GM18507 (cell line): ENCODE results near the gene AANAT.

Source experiments
- DNase-seq: peaks from one replicate; pipeline ENCODE4 v3.0.0; 2011; ENCODE audit warnings: low read depth; ENCODE audit not compliant: insufficient read length; ENCODE audit errors: extremely low spot score
- FAIRE-seq: peaks from 2 replicates; lab custom pipeline; 2011; peaks lifted over from hg19 to GRCh38; lab: Jason Lieb, UNC

The AANAT gene

DNA sequence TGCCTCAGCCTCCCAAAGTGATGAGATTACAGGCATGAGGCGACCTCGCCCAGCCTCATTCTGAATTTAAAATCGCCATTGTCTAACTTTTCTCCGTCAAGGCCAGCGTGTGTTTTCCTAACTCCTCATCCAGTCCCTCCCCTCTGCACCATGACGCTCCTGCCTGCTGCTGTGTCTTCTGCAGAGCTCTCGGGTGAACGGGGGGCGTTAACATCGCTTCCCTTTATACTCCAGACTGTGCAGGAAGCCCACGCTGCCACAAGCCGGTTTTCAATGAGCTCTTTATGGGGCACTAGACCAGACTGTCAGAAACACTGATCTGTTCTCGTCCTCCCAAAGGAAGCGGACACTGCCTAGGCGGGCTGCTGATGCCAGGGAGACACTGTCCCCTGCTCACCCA, 13.2 kb downstream of the AANAT start:
- no peak for FAIRE-seq
- no peak for DNase-seq

DNA sequence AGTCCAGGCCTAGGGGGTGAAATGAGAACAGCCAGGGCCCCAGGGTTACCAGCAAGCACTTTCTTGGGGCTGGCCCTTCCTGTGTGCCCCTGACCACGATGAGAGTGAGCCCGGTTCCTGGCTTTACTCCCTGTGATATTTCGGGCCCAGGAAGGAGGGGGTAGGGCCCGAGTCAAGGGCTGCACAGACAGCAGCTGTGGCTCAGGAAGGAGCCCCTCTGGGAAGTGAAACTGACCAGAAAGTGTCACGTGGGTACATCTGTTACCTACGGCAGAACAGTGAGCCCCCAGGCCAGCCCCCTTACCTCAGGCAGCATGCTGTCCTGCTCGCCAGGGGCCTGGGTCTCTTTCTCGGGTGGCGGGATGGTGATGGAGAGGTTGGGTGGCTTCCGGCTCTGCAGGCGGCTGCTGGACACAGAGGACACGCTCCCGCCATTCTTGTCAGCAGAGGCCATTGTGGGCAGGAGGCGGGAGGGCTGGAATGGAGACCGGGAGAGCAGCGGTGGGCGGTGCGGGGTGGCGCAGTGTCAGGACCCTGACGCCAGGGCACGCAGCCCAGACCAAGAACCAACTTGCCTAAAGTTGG, 13.8 kb downstream of the AANAT start:
- FAIRE-seq, result no peak
- peak; percentile 68 for DNase-seq

DNA sequence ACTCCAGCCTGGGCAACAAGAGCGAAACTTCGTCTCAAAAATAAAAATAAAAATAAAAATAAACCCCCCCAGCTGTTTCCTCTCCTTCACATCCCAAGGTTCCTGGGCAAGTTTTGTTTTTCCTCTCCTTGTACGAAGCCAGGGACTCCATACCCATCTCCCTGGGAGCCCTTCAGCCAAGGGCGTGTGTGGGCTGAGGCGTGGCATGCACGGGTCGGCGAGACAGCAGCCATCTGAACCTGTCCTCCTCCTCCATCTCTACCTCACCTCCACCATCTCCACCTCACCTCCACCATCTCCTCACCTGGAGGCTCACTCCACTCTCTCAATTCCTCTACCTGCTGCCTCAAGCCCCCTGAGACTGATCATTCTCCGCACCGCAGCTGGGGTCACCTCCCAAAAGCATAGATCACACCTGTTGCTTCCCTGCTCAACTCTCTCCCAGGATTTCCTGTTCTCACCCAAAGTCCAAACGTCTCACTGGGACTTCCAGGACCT, 16.9 kb downstream of the AANAT start:
- no peak for FAIRE-seq
- DNase-seq, result no peak

DNA sequence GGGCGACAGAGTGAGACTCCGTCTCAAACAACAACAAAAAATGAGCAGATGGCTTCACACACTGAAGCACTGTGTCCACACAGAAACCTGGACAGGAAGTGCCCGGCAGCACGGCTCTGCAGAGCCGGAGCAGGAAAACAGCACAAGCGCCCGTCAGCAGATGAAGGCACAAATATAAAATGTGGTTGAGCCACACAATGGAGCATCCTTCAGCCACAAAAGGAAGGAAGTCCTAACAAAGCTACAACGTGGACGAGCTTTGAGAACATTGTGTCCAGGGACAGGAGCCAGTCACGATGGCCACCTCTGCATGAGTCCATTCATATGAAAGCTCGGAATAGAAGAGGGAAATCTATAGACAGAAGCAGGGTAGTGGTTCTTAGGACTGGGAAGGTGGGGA, 18.2 kb downstream of the AANAT start:
- no peak for DNase-seq
- no peak for FAIRE-seq

DNA sequence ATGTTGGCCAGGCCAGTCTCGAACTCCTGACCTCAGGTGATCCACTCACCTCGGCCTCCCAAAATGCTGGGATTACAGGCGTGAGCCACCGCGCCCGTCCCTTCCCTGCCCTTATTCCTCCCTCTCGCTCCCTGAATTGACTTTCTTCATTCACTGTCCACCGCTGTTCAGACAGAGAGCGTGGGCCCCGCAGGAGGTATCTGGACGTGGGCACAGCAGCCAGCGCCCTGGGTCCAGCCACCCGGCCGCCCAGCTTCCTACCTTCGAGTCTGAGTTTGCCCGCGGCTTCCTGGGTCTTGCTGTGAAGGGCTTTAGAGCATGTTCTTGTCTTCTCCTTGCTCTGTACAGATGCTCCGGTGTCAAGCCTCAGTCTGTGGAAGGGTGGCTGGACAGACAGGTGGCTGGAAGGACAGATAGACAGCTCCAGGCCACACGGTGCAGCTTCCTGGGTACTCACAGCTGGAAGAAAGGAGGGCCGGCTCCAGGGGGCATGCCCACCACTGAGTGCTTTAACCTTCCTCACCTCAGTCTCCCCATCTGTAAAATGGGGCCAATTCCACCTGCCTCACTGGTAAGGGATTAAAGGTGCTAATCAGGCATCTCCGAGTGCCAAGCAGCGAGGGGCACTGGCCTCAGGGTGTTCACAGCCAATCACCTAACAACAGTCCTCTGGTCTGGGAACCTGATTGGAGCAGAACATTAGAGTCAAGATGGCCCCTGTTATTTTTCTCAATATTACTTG, 20.2 kb downstream of the AANAT start:
- DNase-seq, result no peak
- no peak for FAIRE-seq

DNA sequence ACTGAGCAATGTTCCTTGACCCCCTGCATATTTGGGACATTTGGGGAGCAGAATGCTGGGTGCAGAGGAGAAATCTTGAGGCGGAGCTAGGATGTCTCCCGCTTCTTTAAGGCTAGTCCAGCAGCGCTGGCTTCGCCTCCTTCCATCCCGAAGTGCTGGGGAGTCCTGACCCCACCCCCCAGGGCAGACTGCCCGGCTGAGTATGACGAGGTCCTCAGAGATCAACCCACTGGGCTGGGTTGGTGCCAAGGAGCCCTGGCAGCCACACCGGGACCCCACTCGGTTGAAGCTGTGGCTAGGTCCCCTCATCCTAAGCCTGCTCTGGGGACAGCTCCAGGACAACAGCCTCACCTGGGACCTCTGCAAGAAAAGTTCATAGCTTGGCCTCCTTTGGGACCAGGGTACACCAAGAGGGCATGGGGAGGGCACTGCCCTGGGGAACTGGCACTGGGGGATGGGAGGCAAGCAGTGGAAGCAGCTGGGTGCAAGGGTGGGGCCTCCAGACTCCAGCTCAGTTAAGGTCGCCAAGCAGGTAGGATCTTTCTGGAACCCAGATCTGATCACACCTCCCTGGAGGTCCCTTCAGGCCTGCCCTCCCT, 22.8 kb downstream of the AANAT start:
- DNase-seq (no peak), FAIRE-seq (no peak)

DNA sequence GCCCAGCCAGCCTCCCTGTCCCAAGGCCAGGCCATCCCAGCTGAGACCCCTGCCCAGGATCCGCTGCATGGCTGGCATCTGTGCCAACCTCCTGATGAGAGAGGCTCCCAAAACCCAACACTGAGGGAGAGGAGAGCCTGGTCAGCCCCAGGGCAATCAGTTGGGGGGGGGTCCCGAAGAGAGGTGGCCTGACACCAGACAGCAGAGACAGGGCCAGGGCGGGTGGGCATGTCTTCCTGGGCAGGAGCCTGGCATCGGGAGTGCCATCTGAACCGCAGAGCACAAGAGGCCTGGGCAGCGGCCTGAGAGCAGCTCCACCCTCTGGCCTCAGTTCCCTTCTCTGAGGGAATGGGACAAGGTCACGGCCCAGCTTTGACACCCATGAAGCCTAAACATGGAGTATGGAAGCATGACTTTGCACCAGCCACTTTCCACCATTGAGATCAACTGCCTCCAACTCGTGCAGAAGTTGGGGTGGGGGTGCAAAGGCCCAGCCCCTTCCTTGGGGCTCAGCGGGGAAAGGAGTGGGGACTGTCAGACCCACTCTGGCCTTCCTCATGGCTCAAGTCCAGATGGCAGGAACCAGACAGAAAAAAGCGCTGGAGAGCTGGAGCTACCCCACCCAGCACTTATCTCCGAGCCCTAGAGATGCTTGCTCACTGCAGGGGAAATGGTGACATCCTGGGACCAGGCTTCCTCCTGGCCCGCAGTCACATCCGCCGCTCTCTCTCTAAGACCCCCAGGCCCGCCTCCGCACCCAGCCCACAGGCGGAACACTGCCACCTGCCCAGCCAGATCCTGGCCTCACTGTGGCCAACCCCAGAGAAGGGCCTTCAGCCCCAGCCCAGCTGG, 24.1 kb downstream of the AANAT start:
- DNase-seq (no peak), FAIRE-seq (peak; percentile 57)

DNA sequence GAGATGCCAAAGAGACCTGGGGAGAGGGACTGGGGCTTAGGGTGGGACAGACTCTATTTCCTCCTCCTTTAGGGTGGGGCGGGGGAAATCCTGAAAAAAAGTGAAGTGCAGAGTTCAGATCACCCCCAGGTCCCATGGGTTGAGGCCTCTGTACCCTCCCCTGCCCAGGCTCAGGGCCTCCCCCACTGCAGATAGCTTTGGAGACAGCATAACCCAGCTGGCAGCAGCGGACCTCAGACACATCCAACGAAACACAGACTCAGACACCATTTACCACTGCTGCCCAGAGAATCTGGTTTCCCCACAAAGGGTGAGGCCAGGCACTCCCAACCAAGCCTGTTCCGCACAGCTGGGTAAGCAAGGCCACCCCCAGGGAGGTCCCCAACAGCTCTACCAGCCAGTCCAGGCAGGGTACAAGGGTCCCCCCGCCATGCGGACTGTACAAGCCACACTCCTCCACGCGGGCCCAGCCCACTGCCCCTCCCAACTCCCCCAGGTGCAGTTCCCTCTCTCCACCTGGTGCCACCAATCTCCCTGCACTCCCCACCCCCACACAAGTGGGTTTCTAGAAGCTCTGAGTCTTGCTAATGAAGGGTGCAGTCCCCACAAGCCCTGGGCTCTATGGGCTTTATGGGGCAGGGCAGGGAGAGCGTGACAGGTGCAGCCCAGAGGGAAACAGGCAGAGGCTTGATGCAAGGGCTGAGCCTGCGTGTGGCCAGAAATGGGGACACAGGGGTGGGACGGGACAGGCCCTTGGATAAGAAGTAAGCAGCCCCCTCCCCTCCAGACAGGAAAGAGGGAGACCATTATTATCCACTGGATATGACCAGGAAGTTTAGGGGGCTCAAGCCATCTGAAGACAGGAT, 25.0 kb downstream of the AANAT start:
- DNase-seq (no peak), FAIRE-seq (no peak)

DNA sequence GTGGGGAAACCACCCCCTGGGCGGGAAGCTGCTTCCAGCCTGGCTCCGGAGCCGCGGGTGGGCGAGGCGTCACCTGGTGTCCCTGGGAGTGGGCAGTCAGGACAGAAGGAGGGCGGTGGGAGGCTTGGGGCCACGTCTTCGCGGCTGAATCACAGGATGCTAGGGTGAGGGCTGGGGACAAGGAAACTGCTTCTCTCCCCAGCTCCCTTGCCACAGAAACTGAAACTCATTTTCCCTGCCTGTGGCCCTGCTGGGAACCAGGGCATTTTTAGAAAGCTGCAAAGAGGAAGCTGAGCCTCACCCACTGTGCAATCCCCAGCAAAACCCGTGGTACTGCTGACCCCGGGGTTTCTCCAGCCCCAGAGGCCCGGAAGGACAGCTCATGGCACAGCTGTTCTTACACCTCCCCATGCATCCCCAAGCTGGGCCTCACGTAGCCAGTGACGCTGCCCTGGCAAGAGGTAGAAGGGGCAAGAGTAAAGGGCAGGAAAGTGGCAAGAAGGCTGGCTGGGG, 25.6 kb downstream of the AANAT start:
- FAIRE-seq, result peak; percentile 93
- DNase-seq, result no peak

DNA sequence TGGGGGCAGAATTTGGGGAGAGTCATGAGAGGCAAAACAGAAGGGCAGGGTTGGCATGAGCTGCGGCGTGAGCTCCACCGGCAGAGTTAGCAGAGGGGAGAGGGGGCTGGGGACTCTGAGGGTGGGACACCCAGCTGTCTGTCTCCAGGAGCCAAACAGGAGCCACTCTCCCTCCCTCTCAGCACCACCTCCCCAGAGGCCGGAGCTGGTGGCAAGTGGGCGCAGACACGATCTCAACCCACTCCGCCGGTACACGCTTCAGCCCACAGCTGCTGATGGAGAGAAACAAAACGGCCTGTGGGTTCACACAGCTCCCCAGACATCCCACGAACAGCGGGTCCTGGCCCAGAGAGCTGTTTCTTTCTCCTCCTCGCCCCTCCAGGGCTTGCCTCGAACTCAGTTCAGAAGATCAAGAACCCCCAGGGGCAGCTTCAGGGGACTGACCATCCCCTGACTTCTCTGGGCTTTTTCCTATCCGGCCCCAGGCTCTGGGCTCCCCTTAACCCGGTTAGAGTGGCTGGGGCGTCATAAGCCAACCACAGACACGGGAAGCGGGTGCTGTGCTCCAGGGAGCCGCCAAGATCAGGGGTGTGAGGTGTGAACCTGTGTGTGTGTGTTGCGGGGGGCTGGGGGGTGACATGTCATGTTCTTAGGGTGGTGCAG, 26.2 kb downstream of the AANAT start:
- DNase-seq, result no peak
- no peak for FAIRE-seq

DNA sequence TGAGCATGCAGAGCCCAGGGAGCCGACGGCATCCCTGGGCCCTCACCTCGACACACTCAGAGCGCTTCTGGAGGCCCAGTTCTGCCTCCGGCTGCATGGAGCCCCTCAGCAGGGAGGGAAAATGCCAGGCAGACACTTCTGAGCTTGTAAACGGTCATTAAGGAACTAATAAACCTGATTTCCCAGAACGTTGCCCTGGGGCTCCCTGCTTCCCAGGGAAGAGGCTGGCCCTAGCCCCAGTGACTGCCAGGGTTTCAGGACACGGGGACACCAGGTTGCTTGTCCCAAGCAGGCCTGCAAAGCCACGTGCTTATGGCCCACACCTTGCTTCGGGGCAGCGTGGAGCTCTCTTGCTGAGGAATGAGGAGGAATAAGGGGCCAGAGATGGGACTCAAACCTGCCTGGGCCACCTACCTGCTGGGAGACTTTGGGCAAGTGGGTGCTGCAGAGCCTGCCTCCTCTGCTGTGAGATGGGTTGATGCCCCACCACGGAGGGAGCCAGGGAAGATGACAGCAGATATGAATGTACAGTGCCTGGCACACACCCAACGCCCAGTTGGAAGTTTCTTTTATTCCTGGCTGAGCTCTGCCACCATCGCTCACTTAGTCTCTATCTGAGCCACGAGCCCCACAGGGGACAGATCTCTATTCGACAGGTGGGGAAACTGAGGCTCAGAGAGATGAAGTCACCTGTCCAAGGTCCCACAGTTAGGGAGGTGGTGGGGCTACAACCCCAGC, 28.4 kb downstream of the AANAT start:
- FAIRE-seq (no peak), DNase-seq (no peak)

DNA sequence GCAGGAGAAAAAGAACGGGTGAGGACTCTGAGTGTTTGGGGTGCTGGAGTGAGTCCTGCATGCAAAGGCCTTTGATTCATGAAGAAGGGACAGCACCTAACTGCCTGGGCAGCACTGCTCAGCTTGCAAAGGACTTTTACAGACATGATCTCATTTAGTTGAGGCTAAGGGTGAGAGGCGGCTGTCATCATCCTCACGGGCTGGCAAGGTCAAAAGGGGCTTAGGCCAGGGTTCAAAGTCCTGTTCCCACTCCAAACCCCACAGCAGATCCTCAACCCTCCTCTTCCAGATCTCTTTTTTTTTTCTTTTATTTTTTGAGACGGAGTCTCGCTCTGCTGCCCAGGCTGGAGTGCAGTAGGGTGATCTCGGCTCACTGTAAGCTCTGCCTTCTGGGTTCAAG, 29.1 kb downstream of the AANAT start:
- no peak for DNase-seq
- no peak for FAIRE-seq

DNA sequence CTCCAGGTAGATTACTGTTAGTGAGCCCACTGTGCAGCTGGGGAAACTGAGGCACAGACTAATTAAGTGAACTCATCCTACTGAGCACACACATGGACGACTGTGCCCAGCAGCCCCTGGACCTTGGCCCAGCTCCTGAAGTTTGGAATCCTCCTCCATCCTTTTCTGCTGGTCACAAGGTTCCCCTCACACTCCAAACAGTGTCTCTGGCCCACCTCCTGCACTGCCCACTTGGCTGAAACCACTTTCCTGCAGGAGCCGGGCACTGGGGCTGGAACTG, 30.2 kb downstream of the AANAT start:
- FAIRE-seq (no peak), DNase-seq (no peak)

DNA sequence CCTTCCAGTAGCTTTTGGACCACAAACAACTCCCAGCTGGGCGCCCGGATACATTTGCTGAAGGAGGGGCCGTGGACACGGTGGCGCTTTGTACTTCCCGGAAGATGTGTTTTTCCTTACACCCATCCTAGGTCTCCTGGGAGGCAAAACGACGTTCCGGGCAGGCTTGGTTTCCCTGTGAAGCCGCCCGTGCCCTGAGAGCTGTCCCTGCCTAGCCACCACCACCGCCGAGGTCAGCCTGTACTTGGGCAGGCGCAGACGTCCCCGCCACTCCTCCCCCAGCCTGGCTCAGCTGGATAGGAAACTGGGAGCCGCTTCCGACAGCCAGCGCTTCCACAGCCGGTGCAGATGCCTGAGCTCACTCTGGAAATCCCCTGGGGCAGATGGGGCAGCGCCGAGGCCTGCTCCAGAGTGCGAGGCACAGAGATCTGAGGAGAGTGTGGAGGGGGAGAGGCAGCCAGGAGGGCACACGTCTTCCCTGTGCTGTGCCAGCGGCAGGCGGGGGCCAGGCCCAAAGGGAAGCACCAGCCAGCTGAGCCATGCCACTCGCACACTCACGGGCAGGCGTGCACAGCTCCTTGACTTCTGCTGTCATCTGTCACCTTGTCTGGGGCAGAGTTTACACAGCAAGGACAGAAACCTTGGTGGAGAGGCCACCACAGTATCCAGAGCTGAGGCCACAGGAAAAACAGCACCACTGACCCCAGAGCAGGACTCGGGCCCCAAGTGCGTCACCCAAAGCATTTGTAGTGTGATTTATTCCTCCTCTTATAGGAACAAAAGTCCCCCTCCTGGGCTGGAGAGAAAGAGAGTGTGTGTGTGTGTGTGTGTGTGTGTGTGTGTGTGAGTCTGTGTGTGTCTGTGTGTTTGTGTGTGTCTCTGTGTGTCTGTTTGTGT, 30.8 kb downstream of the AANAT start:
- no peak for FAIRE-seq
- DNase-seq, result no peak

DNA sequence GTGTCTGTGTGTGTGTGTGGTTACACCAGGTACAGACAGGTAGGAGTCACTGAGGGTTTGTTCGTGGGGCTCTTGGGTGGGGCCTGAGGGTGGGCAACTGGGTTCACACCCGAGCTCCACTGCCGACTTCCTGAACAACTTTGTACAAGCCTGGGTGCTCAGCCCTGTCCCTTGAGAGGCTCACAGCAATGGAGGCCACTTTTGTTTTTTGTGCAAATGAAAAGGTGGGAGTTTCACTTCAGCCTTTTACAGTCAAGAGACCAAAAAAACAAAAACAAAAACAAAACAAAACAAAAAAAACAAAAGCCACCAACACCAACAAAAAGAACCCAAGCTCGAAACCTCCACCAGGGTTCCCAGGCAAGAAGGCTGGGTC, 31.5 kb downstream of the AANAT start:
- FAIRE-seq (peak; percentile 80), DNase-seq (no peak)

DNA sequence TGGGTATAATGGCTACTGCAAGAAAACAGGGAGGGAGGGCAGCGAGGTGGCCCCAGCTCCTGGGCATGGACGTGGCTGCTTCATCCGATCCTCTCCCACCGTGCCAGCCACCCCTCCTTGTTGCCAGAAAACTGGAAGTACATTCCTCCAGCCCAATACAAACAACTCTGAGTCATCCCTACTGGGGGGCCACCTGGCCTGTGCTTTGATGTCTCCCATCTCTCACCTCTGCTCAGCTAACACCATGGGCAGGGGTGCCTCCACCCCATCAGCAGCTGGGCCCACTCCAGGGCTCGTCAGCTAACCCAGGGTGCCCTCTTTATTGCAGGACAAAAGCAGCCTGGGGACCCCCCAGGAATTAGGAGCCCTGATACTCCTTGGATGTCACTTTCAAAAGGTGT, 31.9 kb downstream of the AANAT start:
- no peak for DNase-seq

DNA sequence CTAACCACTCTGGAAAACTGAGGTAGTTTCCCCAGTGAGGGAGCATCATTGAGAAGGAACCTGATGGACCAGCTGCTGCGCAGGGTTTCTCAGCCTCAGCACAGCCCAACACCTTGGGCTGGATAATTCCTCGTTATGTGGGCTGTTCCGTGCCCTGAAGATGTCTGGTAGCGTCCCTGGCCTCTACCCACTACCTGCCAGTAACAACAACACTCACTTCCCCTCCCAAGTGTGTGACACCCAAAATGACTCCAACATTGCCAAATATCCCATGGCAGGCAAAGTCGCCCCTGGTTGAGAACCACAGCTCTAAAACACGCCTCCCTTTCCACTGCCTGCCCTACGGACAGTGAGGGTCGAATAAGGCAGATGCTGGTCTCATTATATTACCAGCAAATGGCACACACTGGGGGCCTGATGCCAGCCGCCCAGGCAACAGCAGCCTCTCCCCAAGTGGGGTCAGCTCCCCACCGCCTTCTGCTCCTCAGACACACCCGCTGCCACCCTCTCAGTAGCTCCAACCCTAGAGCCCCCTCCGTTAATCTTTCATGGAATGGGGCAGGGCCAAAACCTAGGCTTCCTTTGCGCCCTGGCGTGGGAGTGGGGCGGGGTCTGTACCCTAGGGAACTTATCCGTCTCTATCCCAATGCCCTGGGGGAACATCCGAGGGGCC, 32.8 kb downstream of the AANAT start:
- no peak for FAIRE-seq
- DNase-seq, result no peak

More for the DNA sequence above, 31.9 kb downstream of the AANAT start:
- FAIRE-seq, result no peak
